CD1c-positive myeloid dendritic cell (primary cell): Measurements from ENCODE around the gene NTN1.
"Not testable (repeated sequence)": the region's sequence is repeated elsewhere in the genome, so short reads cannot be mapped to it uniquely, and the experiment has no call there.

Experiments used
- DNase-seq: peaks from one replicate; pipeline ENCODE4 v3.0.0-alpha.2; 2016; ENCODE audit errors: extremely low spot score

NTN1 gene

DNA sequence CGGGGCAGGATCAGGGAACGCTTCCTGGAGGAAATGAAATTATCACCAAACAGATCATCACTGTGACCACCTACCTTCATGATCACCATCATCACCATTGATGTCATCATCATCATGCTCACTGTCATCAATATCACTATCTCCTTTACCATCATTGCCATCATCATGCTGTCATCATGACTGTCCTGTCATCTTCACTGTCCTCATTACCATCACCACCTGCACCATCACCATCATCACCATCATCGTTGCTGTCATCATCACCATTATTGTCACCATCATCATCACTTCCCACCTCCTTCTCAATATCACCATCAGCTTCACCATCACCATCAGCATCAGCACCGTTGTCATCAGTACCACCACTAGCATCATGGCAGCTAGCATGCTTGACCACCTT, 65.3 kb downstream of the NTN1 start:
- no peak for DNase-seq

- no peak for DNase-seq
These were observed 66.6 kb downstream of the NTN1 start for GRCh38 chr17:9087921-9088320.

DNA sequence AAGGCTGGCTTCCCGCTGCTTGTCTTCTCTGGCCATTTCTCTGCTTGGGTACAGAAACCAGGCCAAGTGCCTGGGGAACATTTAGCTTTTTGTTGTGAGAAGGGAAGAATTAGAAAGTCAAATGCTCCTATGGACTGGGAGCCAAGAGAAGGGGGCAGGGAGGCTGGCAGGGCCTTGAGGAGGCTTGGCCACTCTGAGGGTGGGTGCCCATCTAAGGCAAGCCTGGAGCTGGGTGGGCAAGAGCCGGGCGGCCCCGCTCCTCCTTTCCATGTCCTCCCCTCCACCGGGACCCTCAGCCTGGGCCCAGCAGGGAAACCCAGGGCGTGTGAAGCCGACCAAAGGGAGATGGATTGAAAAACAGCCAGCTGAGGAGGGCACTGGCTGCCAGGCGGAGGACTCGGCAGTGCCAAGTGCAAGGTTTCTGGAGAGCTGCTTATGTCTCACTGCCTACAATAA, 69.4 kb downstream of the NTN1 start:
- DNase-seq: no peak

GRCh38 chr17:9094193-9094592, 72.9 kb downstream of the NTN1 start:
- no peak for DNase-seq

DNA sequence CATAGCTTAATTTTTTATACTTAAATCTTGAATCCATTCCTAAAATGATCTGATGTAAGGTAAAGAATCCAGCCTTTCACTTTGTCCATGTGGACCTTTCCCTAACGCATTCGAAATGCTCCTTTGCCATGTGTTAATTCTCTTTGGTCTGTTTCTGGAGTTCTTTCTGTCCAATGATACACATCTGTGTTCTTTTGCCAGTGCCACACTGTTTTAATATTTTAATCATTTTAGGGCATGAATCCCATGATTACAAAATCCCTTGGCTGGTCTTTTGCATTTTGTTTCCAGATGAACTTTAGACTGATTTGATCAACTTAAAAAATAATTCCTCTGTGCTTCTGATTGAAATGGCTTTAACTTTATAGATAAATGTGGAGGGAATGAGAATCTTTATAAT, 74.1 kb downstream of the NTN1 start:
- no peak for DNase-seq

- DNase-seq: no peak
These were observed 77.0 kb downstream of the NTN1 start for GRCh38 chr17:9098242-9098825.

GRCh38 chr17:9101356-9101755, 80.0 kb downstream of the NTN1 start:
- DNase-seq: no peak

GRCh38 chr17:9103193-9103592, 81.9 kb downstream of the NTN1 start:
- DNase-seq: not testable (repeated sequence)

- DNase-seq: no peak
These were observed 83.2 kb downstream of the NTN1 start for GRCh38 chr17:9104370-9105041.

- DNase-seq: no peak
These were observed 84.0 kb downstream of the NTN1 start for GRCh38 chr17:9105068-9105868.

- DNase-seq: not testable (repeated sequence)
These were observed 85.0 kb downstream of the NTN1 start for GRCh38 chr17:9106278-9106677.

DNA sequence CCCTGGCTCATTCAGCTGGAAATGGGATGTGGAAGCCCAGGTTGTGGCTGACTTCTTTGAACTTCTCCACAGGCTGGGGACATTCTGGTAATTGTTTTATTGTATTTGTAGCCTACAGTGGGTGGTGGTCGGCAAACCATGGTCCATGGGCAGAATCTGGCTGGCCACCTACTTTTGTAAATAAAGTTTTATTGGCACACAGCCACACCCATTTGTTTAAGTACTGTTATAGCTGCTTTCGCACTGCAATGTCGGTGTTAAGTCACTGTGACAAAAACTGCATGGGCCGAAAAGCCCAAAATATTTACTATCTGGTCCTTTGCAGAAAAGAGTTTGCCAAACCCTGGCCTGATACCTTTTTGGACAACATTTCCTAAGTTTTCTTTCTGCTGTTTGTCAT, 86.2 kb downstream of the NTN1 start:
- DNase-seq: no peak

DNA sequence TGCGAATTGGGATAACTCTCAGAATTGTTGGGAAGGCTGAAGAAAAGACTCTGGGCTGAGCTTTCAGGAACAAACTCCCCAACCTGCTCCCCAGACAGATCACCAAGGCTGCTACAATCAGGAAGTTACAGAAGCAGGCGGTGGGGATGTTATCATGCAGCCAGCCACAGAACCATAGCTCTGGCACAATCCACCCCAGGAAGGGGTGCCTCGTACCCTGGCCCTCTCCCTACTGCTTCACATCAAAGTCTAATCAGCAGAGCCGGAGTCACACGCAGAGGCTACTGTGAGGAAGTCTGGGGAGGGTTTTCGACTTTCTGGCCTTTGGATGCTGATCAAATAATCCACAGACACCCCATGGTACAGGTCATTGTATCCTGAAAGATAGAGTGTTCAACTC, 86.8 kb downstream of the NTN1 start:
- no peak for DNase-seq

DNA sequence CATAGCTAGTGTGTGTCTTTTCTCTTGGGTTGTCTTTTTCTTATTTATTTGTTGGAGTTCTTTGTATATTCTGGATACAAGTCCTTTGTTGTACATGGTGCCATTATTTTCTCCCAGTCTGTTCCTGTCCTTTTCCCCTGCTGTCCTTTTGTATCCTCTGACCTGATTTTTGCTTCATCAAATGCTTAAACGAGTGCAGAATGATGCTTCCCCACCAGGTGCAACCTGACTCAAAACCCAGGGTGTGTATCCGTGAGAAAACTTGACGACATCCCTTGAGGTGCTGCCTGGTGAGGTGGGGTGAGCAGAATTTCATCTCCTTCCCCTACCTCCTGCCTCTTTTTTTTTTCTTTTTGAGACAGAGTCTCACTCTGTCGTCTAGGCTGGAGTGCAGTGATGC, 88.6 kb downstream of the NTN1 start:
- no peak for DNase-seq

DNA sequence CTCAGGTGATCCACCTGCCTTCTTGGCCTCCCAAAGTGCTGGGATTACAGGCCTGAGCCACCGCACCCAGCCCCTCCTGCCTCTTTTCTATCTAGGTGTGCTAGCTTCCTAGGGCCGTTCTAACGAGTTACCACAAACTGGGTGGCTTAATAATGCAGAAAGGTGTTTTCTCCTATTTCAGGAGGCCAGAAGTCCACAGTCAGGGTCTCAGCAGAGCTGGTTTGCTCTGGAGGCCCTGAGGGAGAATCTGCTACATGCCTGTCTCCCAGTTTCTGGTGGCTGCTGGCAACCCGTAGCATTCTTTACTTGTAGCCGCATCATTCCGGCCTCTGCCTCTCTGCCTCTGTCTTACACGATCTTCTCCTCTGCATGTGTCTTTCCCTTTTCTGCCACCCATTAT, 89.2 kb downstream of the NTN1 start:
- no peak for DNase-seq

DNA sequence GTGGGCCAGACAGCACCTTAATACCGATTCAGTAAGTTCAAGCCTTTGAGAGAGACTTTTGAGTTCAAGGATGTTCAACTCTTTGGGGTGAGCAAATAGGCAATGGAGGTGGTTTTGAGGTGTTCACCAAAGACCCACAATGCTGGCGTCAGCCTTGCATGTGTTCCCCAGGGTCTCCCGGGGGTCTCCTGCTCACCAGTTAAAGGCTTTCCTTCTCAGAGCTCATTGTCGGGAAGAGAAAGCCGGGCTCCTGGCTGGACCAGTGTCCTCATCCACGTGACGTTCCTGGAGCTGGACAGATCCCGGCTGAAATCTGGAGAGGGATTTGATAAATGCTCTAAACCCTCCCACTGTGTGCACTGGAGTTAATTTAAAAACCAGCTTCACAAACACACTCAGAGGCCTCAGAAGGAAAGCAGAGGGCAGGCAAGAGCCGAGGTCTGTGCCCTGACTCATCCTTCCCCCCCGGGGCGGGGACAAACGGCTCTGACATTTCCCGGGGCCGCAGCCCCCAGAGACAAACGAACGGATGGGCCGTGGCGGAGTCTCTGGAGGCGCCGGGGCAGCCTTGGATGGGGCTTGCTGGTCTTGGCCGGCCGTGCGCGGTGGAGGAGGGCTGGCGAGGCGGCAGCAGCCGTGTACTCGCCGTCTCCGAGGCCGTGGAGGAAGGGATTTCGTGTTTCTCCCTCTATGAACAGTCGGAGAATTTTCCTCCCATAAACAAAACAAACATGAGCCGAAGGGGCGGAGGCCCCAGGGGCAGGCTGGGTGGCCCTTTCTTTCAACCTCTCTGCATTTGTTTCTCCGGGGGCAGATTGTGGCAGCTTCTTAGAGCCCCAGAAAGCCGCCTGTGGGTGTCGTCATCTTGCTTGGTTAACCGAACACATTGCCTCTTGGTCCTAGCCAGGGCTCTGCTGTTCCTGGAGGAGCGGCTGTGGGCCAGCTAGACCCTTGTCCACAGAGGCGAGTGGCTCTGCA, 94.2 kb downstream of the NTN1 start:
- DNase-seq: no peak

GRCh38 chr17:9116311-9116835, 95.1 kb downstream of the NTN1 start:
- no peak for DNase-seq

DNA sequence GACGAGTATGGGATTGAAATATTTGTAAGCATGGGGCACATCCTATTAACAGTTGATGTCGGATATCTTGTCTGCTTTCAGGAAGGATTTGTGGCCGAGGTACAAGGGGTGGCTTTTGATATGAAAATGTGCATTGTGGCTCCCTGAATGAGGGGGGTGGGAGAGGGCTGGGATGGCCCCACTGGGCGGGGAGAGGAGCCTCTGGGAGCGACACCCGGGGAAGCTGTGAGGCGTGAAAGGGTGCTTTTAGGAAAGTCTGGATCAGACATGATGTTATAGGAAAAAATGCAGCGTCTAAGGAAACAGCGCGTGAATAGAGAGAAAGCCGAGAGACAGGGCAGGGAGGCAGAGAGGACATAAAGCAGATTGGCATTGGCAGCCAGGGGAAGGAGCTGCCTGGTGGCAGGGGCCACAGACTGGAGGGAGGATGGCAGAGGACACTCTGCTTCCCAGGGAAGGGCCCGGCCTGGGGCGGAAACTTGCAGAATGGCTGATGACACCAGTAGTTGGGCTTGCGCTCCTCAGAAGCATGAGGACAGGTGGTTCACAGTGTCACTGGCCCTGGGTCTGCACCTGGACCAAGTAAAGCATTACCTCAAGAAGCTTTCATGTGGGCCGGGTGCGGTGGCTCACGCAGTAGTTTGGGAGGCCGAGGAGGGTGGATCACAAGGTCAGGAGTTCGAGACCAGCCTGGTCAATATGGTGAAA, 95.7 kb downstream of the NTN1 start:
- DNase-seq: no peak

- DNase-seq: no peak
These were observed 99.2 kb downstream of the NTN1 start for GRCh38 chr17:9120471-9120870.

GRCh38 chr17:9121186-9121820, 100.0 kb downstream of the NTN1 start:
- no peak for DNase-seq
